Endothelial cell of umbilical vein (primary cell): ENCODE measurements around the gene GSX2. TPM values are rescaled to one million over a fixed set of nuclear protein-coding genes. Genes with fewer than 3 reads are reported as not detected.

Experiments
- BruUV-seq: library from RNA; stranded (reverse); fragments of 400-500 nt; replicated peaks from 2 replicates; lab custom pipeline; 2021; lab: Mats Ljungman, UMichigan
- CTCF ChIA-PET: fragments of 300-600, 350-600 bp; sonication (Branson Sonifier 250); formaldehyde crosslinking; loops from one replicate; lab custom pipeline; 2021; ENCODE audit warnings: antibody characterized with exemption, inconsistent platforms; lab: Charles Lee
- POLR2A ChIA-PET: fragments of 300-600, 350-600 bp; sonication (Branson Sonifier 250); formaldehyde crosslinking; loops from one replicate; lab custom pipeline; 2021; ENCODE audit warnings: antibody characterized with exemption, inconsistent platforms; lab: Charles Lee
- DNase-seq: peaks from one replicate; pipeline ENCODE4 v3.0.0-alpha.2; 2011; ENCODE audit warnings: low read depth, low spot score
- FAIRE-seq: peaks from 2 replicates; lab custom pipeline; 2011; peaks lifted over from hg19 to GRCh38; lab: Jason Lieb, UNC
- H2AFZ ChIP-seq: 2 replicates; pipeline ENCODE4 v1.6.0; 2012; ENCODE audit warnings: low read depth, low read length, control low read depth, inconsistent platforms
- H3K27ac ChIP-seq: 2 replicates; pipeline ENCODE4 v1.5.1; 2011; ENCODE audit warnings: low read depth, mild to moderate bottlenecking, control low read depth, low read length, moderate library complexity; ENCODE audit not compliant: insufficient read depth
- H3K27me3 ChIP-seq, 2 experiments: 2 replicates each; pipeline versions ENCODE4 v1.6.0 to v1.6.1; 2011; ENCODE audit warnings: low read length in 2 of 2, mixed read lengths in 1 of 2; ENCODE audit not compliant: control insufficient read depth in 2 of 2, insufficient read depth in 2 of 2
- H3K36me3 ChIP-seq, 2 experiments: 2 replicates in 1 of 2; 3 replicates in 1 of 2; pipeline ENCODE4 v1.5.1; 2011; ENCODE audit warnings: low read length in 2 of 2, mild to moderate bottlenecking in 1 of 2, moderate library complexity in 1 of 2; ENCODE audit not compliant: control insufficient read depth in 2 of 2, insufficient read depth in 2 of 2; ENCODE audit errors: extremely low read depth in 1 of 2
- H3K4me1 ChIP-seq: 3 replicates; pipeline ENCODE4 v1.5.1; 2011; ENCODE audit warnings: mild to moderate bottlenecking, low read length; ENCODE audit not compliant: control insufficient read depth, insufficient read depth; ENCODE audit errors: extremely low read depth
- H3K4me2 ChIP-seq: 2 replicates; pipeline ENCODE4 v1.6.1; 2011; ENCODE audit warnings: low read length, control low read depth, mixed read lengths; ENCODE audit not compliant: insufficient read depth
- H3K4me3 ChIP-seq, 3 experiments: fragments of 200-600 bp in 1 of 3; sonication (generic), shearing (Covaris generic) in 1 of 3; replicated peaks in 1 of 3; 2 replicates each; pipeline ENCODE4 v1.5.1; 2011 to 2016; ENCODE audit warnings: control low read depth in 3 of 3, low read length in 3 of 3, mild to moderate bottlenecking in 2 of 3, inconsistent platforms in 1 of 3, low read depth in 1 of 3, moderate library complexity in 1 of 3; ENCODE audit not compliant: insufficient read depth in 1 of 3
- H3K79me2 ChIP-seq: 2 replicates; pipeline ENCODE4 v1.6.0; 2012; ENCODE audit warnings: low read length, inconsistent platforms; ENCODE audit not compliant: control insufficient read depth, insufficient read depth
- H3K9ac ChIP-seq: replicated peaks from 2 replicates; pipeline ENCODE3; 2011; ENCODE audit warnings: low read length, control low read depth; ENCODE audit not compliant: insufficient read depth; ENCODE audit errors: extremely low read depth
- H3K9me1 ChIP-seq: replicated peaks from 3 replicates; pipeline ENCODE4 v1.6.0; 2011; ENCODE audit warnings: mild to moderate bottlenecking, low read length; ENCODE audit not compliant: control insufficient read depth, insufficient read depth; ENCODE audit errors: extremely low read depth
- H3K9me3 ChIP-seq: replicated peaks from 2 replicates; pipeline ENCODE4 v1.5.1; 2012; ENCODE audit warnings: low read length, inconsistent platforms; ENCODE audit not compliant: control insufficient read depth, insufficient read depth
- H4K20me1 ChIP-seq: replicated peaks from 2 replicates; pipeline ENCODE3; 2011; ENCODE audit warnings: mild to moderate bottlenecking, low read length; ENCODE audit not compliant: control insufficient read depth, insufficient read depth; ENCODE audit errors: extremely low read depth
- EZH2 ChIP-seq: IDR thresholded peaks from 2 replicates; pipeline ENCODE4 v1.6.1; 2012; ENCODE audit warnings: borderline replicate concordance, low read depth, mild to moderate bottlenecking, moderate library complexity, low read length, inconsistent platforms; ENCODE audit not compliant: severe bottlenecking
- GATA2 ChIP-seq: IDR thresholded peaks from 2 replicates; pipeline ENCODE4 v1.7.0; 2011; ENCODE audit warnings: low read depth, mild to moderate bottlenecking, moderate library complexity, mixed read lengths, low read length; ENCODE audit not compliant: insufficient read length, insufficient read depth
- JUN ChIP-seq: IDR thresholded peaks from 2 replicates; pipeline ENCODE4 v1.6.1; 2011; ENCODE audit warnings: borderline replicate concordance, low read depth; ENCODE audit not compliant: insufficient read length, insufficient read depth
- MYC ChIP-seq: IDR thresholded peaks from one replicate; pipeline ENCODE4 v1.6.1; 2011; ENCODE audit warnings: mild to moderate bottlenecking, low read depth, low read length
- POLR2A ChIP-seq: IDR thresholded peaks from 2 replicates; pipeline ENCODE4 v1.6.1; 2012; ENCODE audit warnings: low read depth, mild to moderate bottlenecking, control low read depth, low read length
- POLR2AphosphoS5 ChIP-seq: IDR thresholded peaks from 2 replicates; pipeline ENCODE4 v1.6.1; 2012; ENCODE audit warnings: low read depth, mild to moderate bottlenecking, control low read depth, low read length, moderate library complexity; ENCODE audit not compliant: insufficient read depth
- dilution Hi-C: fragments of 300-500 bp; cut with MboI; formaldehyde crosslinking; loops from one replicate; pipeline ENCODE4 v1.15.0; 2019; ENCODE audit warnings: low sequenced_read_pairs; ENCODE audit not compliant: extremely low pct_ligation_motif_present
- intact Hi-C: fragments of 100-400 bp; cut with micrococcal nuclease; formaldehyde crosslinking; loops from one replicate; pipeline ENCODE4 v1.10.0; 2022
- polyA plus RNA-seq, 4 experiments: library from polyadenylated mRNA; depleted of rRNA in 3 of 4; stranded (reverse) in 3 of 4; unstranded in 1 of 4; fragments of >200 nt; gene quantifications; 2 replicates each; pipeline versions ENCODE4 v1.2.1 to v1.2.3, GENCODE V29; 2011 to 2012; ENCODE audit warnings: missing spikeins in 1 of 4
- total RNA-seq: library from RNA; stranded (reverse); gene quantifications from 2 replicates; pipeline ENCODE4 v1.2.3, GENCODE V29; 2021
- TF ChIP-seq, protein P1 (sequence below), 2 donors: IDR thresholded peaks; 1 replicate in 1 of 2; 2 replicates in 1 of 2; pipeline ENCODE4 v1.5.1; 2011; ENCODE audit warnings: low read length in 2 of 2, mild to moderate bottlenecking in 2 of 2, moderate library complexity in 2 of 2, control low read depth in 1 of 2, inconsistent platforms in 1 of 2, low read depth in 1 of 2; ENCODE audit not compliant: insufficient read depth in 1 of 2; ENCODE audit errors: extremely low read depth in 1 of 2
- TF ChIP-seq, protein P2 (sequence below): IDR thresholded peaks from 2 replicates; pipeline ENCODE4 v1.6.1; 2011; ENCODE audit not compliant: insufficient read depth, insufficient read length

GSX2 gene
- total and polyA plus RNA-seq, 2 donors (not counting 3 experiments of a cell fraction or from before 2014, with no cell fraction given) = not detected

DNA sequence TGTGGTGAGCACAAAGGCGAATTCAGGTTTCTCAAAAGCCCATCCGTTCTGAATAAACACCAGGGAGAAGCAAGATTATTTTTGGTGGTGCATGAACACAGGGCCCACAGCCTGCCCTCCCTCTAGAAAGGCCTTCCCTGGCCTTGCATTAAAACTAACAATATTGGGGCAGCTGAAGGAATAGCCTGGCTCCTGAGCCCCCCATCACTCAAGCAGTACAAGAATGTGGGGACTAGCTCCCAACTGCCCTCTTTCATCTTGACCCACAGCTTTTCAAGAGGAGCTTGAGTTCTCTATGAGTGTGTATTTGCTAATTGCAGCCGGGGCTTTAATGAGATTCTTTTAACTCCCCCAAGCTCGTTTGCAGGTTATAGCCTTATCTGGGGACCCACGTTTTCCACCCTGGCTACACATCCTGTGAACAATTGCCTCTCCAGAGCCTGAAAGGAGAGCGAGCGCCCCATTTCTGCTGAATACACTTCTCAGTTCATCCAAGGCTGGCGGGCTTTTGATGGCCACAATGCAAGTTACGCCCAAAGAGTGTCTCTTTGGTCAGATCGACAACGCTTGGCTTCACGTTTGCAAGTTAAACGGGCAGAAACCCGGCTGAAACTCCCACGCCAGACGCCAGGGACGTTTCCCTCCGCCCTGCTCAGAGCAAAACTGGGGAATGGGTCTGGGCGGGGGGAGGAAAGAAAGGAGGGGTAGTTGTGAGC, 4.7 kb upstream of the GSX2 start:
- BruUV-seq = no TSS peak
- H3K4me1 ChIP-seq = peaks cover 13% of the 10 kb centered on the region
- H2AFZ ChIP-seq = no peak overlapping the region
- no peaks in the 10 kb centered on the region for H3K9me1 ChIP-seq
- H3K9me3 ChIP-seq = no peaks in the 10 kb centered on the region
- no peaks in the 10 kb centered on the region for H3K79me2 ChIP-seq
- no peak for FAIRE-seq
- no peak overlapping the region for H3K27ac ChIP-seq
- no peak for DNase-seq
- H3K4me2 ChIP-seq = no peak overlapping the region
- H3K27me3 ChIP-seq = peaks cover 58 to 68% of the 10 kb centered on the region in 2 experiments
- dilution Hi-C loops = no loop called here
- H4K20me1 ChIP-seq = no peaks in the 10 kb centered on the region
- no peak overlapping the region for H3K4me3 ChIP-seq
- TF ChIP-seq EZH2 = peak; percentile 15
- TF ChIP-seq, protein P1, sequence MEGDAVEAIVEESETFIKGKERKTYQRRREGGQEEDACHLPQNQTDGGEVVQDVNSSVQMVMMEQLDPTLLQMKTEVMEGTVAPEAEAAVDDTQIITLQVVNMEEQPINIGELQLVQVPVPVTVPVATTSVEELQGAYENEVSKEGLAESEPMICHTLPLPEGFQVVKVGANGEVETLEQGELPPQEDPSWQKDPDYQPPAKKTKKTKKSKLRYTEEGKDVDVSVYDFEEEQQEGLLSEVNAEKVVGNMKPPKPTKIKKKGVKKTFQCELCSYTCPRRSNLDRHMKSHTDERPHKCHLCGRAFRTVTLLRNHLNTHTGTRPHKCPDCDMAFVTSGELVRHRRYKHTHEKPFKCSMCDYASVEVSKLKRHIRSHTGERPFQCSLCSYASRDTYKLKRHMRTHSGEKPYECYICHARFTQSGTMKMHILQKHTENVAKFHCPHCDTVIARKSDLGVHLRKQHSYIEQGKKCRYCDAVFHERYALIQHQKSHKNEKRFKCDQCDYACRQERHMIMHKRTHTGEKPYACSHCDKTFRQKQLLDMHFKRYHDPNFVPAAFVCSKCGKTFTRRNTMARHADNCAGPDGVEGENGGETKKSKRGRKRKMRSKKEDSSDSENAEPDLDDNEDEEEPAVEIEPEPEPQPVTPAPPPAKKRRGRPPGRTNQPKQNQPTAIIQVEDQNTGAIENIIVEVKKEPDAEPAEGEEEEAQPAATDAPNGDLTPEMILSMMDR (IDR thresholded peaks at IDR 0.05; ENCODE audit: extremely low read depth in 1 of 2, insufficient read depth in 1 of 2, low read depth in 1 of 2, low read length in 2 of 2) = no peak
- CTCF ChIA-PET = interaction anchor here (1.2 kb wide), 1 partner anchor 10 kb away, joined by 4 read pairs; no protein-coding TSS in a partner anchor
- POLR2A ChIA-PET = no interaction called here
- H3K9ac ChIP-seq = no peak overlapping the region
- intact Hi-C loops = loop anchor here (5.0 kb wide), 1 partner anchor 78 kb away; no protein-coding TSS in a partner anchor
- H3K36me3 ChIP-seq = no peaks in the 10 kb centered on the region

DNA sequence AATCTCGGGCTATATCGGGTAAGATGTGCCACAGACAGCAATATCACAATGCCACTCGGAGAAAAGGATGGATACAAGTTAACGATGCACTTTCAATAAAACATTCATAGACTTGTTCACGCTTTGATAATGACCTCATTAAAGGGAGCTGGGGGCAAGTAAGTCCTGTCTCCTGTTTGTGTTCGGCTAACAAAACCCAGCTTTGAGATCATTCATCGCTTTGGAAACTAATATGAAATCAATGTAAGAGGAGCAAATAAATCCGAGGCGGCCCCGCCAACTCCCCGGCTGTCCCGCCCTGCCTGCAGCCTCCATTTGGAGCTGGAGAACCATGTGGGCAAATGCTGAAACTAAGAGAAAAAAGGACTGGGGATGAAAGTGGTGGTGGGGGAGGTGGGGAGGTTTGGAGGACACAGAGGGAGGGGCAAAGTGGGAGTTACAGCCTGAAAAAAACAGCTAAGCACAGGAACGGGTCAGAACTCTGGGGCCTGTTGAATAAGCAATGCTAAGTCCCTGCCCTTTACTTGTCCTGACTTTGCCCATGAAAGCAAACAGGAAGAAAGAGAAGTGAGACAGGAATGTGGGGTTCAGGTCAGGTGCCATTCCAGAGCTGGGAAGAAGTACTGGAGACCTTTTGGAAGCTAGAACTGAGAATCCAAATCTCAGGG, 3.5 kb upstream of the GSX2 start:
- Histone ChIP-seq H3K9me3 (no peaks in the 10 kb centered on the region), H3K27ac (no peak overlapping the region), H3K4me3 (no peak overlapping the region), H3K4me2 (no peak overlapping the region), H3K36me3 (no peaks in the 10 kb centered on the region), H3K79me2 (no peaks in the 10 kb centered on the region), H3K27me3 (peaks cover 65 to 80% of the 10 kb centered on the region in 2 experiments), H3K4me1 (peaks cover 24% of the 10 kb centered on the region), H4K20me1 (no peaks in the 10 kb centered on the region), H3K9me1 (no peaks in the 10 kb centered on the region), H2AFZ (no peak overlapping the region), H3K9ac (no peak overlapping the region)
- intact Hi-C loops (loop anchor here (5.0 kb wide), 1 partner anchor 79 kb away; no protein-coding TSS in a partner anchor), dilution Hi-C loops (no loop called here)
- DNase-seq = no peak
- ChIA-PET CTCF (interaction anchor here (1.1 to 1.5 kb wide), 2 partner anchors 11 to 167 kb away, joined by 4 to 5 read pairs; no protein-coding TSS in a partner anchor), POLR2A (no interaction called here)
- no peak for FAIRE-seq
- no TSS peak for BruUV-seq
- no peak for TF ChIP-seq GATA2
- TF ChIP-seq JUN = no peak
- TF ChIP-seq POLR2AphosphoS5 = no peak
- TF ChIP-seq POLR2A = no peak
- TF ChIP-seq MYC = no peak
- no peak for TF ChIP-seq EZH2
- TF ChIP-seq, protein P2, sequence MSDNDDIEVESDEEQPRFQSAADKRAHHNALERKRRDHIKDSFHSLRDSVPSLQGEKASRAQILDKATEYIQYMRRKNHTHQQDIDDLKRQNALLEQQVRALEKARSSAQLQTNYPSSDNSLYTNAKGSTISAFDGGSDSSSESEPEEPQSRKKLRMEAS = no peak
- TF ChIP-seq, protein P1 (IDR thresholded peaks at IDR 0.05; ENCODE audit: extremely low read depth in 1 of 2, insufficient read depth in 1 of 2, low read depth in 1 of 2, low read length in 2 of 2) = no peak
